IgD-negative memory B cell (primary cell): ENCODE data around the gene LIN54. TPM values are rescaled to one million over a fixed set of nuclear protein-coding genes. Genes with fewer than 3 reads are reported as not detected.

Experiments
- H3K27ac Mint-ChIP-seq, 3 donors: one replicate each; pipeline ENCODE4 v1.8.0; 2020 to 2022; ENCODE audit warnings: mild to moderate bottlenecking in 3 of 3, mixed read lengths in 3 of 3, moderate library complexity in 1 of 3
- H3K27me3 Mint-ChIP-seq: one replicate; pipeline ENCODE4 v1.8.0; 2021; ENCODE audit warnings: mixed read lengths
- H3K36me3 Mint-ChIP-seq: one replicate; pipeline ENCODE4 v1.8.0; 2020; ENCODE audit warnings: mild to moderate bottlenecking, mixed read lengths
- H3K4me1 Mint-ChIP-seq, 3 donors: one replicate each; pipeline ENCODE4 v1.8.0; 2020 to 2022; ENCODE audit warnings: mixed read lengths in 3 of 3, mild to moderate bottlenecking in 1 of 3
- H3K4me3 Mint-ChIP-seq, 4 donors: one replicate each; pipeline ENCODE4 v1.8.0; 2020 to 2022; ENCODE audit warnings: mild to moderate bottlenecking in 4 of 4, mixed read lengths in 4 of 4, moderate library complexity in 3 of 4
- H3K9me3 Mint-ChIP-seq, 3 donors: one replicate each; pipeline ENCODE4 v1.8.0; 2020 to 2021; ENCODE audit warnings: mixed read lengths in 3 of 3, mild to moderate bottlenecking in 1 of 3
- polyA plus RNA-seq: library from polyadenylated mRNA; unstranded; fragments of 300-500 nt; fragmentation: Illumina TruSeq; gene quantifications from one replicate; pipeline ENCODE4 v1.2.3, GENCODE V29; 2021

LIN54 gene
- polyA plus RNA-seq, 1 donor from 2014 or later: 7.7 TPM

DNA sequence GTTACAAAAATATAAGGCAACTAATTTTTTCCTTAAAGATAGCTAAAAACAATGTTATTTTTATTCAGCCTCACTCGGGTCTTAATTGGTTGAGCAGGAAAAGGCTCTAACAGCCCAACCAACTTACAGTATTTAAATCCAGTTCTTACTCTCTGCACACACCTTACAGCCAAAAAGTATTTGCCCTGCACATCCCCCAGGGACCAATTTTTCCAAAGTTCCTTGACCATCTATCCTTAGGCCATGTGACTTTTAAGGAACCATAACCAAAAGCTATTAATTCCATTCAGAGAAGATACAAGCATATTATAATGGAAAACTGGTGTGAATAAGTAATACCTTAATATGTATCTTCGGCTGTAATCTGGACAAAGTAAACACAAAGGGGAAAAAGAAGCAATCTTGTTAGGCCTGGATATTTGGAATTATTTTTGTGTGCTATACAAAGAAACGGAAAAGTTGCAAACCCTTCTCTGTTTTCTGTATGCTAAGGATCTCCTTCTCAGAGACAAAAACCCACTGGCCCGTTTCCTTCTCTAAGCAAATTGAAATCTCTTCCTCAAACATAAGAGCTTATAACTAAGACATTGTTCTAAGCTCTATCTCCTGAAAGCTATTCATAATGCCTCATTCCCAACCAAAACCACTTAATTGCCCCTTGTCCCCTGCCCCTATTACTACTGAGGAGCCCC is 111.1 kb downstream of the LIN54 start:
- no peak overlapping the region for H3K4me3 Mint-ChIP-seq
- H3K27me3 Mint-ChIP-seq: no peaks in the 10 kb centered on the region
- peaks cover 10 to 22% (median 14%) of the 10 kb centered on the region in 3 donors for H3K4me1 Mint-ChIP-seq
- H3K36me3 Mint-ChIP-seq: peaks cover 2% of the 10 kb centered on the region
- H3K27ac Mint-ChIP-seq: no peak overlapping the region
- H3K9me3 Mint-ChIP-seq: no peaks in the 10 kb centered on the region

DNA sequence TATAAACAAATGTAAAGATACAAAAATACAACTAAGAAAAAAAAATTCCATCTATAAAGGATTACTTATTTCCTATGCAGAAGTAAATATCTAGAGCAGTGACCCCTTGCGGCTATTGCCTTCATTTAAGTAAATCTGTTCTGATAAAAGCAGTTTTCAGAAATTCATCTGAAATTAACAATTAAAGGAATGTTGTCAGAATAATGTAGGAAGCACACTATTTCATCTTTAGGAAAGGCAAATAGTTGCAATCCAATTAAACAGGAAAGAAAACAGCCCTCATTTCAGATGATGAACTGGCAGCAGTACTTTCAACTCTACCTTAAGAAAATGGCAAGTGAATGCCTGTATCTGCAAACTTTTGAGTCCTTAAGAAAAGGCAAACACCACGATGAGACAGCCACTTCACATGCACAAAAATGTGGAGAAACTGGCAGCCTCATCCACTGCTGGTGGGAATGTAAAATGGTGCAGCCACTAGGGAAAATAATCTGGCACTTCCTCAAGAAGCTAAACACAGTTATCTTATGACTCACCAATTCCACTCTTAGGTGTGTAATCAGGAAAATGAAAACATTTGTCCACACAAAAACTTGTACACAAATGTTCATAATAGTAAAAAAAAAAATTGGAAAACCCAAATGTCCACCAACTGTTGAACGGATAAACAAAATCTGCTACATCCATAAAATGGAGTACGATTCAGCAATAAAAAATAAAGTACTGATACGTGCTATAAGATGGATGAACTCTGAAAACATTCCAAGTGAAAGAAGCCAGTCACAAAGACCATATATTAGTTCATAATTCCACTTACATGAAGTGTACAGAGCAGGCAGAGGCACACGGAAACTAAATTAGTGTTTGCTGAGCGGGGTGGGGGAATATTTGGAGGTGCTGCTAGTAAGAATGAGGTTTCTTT is 112.0 kb downstream of the LIN54 start:
- H3K4me3 Mint-ChIP-seq: peak overlapping the region in 1 of 4 donors; percentile 78
- H3K27ac Mint-ChIP-seq: peak overlapping the region in 1 of 3 donors; percentile 76
- peaks cover 10 to 22% (median 14%) of the 10 kb centered on the region in 3 donors for H3K4me1 Mint-ChIP-seq
- H3K9me3 Mint-ChIP-seq: no peaks in the 10 kb centered on the region
- H3K36me3 Mint-ChIP-seq: peaks cover 4% of the 10 kb centered on the region
- no peaks in the 10 kb centered on the region for H3K27me3 Mint-ChIP-seq

DNA sequence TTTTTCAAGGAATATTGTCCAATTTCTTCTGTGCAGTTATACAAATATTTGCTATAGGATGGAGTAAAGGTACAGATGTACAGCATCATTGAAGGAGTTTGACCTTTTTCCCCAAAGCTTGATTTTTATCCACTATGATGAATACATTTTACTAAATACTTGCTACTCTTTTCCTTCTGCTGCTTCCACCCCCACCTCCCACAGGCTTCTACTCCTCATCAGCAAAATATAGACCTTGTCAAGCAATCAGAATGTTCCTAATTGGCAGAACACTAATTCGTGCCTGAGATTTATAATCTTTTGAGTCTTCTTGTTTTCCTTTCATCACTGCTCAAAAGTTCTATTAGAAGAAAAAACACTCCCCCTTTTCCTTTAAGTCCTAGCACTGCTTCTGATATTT is 113.9 kb downstream of the LIN54 start:
- H3K4me3 Mint-ChIP-seq: no peak overlapping the region
- H3K36me3 Mint-ChIP-seq: peaks cover 4% of the 10 kb centered on the region
- H3K27me3 Mint-ChIP-seq: no peaks in the 10 kb centered on the region
- H3K27ac Mint-ChIP-seq: no peak overlapping the region
- peaks cover 17 to 28% (median 23%) of the 10 kb centered on the region in 3 donors for H3K4me1 Mint-ChIP-seq
- H3K9me3 Mint-ChIP-seq: no peaks in the 10 kb centered on the region

DNA sequence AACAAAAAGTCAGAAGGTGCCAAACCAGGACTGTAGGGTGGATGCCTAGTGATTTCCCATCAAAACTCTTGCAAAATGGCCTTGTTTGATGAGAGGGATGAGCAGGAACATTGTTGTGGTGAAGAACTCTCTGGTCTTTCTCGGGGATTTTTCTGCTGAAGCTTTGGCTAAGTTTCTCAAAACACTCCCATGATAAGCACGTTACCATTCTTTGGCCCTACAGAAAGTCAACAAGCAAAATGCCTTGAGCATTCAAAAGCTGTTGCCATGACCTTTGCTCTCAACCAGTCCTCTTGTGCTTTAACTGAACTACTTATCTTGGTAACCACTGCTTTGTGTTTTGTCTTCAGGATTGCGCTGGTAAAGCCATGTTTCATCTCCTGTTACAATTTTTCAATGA is 116.7 kb downstream of the LIN54 start:
- Mint-ChIP-seq H3K27me3 (no peaks in the 10 kb centered on the region), H3K4me1 (peaks cover 19 to 42% (median 35%) of the 10 kb centered on the region in 3 donors), H3K36me3 (peaks cover 4% of the 10 kb centered on the region), H3K9me3 (no peaks in the 10 kb centered on the region), H3K4me3 (peak overlapping the region in 1 of 4 donors; percentile 74), H3K27ac (peak overlapping the region in 2 of 3 donors; percentile 17 to 87)

GRCh38 chr4:82892467-82892802 is 118.2 kb downstream of the LIN54 start:
- Mint-ChIP-seq H3K9me3 (no peaks in the 10 kb centered on the region), H3K27me3 (no peaks in the 10 kb centered on the region), H3K4me1 (peaks cover 14 to 34% (median 27%) of the 10 kb centered on the region in 3 donors), H3K36me3 (peaks cover 4% of the 10 kb centered on the region), H3K27ac (peak overlapping the region; percentile 95 to 98 (median 97)), H3K4me3 (peak overlapping the region; percentile 23 to 99 (median 94))

GRCh38 chr4:82891707-82892466 is 118.7 kb downstream of the LIN54 start:
- Mint-ChIP-seq H3K4me3 (peak overlapping the region; percentile 92 to 99 (median 96)), H3K27me3 (no peaks in the 10 kb centered on the region), H3K27ac (peak overlapping the region; percentile 95 to 98 (median 97)), H3K9me3 (no peaks in the 10 kb centered on the region), H3K36me3 (peaks cover 6% of the 10 kb centered on the region), H3K4me1 (peaks cover 13 to 31% (median 29%) of the 10 kb centered on the region in 3 donors)

DNA sequence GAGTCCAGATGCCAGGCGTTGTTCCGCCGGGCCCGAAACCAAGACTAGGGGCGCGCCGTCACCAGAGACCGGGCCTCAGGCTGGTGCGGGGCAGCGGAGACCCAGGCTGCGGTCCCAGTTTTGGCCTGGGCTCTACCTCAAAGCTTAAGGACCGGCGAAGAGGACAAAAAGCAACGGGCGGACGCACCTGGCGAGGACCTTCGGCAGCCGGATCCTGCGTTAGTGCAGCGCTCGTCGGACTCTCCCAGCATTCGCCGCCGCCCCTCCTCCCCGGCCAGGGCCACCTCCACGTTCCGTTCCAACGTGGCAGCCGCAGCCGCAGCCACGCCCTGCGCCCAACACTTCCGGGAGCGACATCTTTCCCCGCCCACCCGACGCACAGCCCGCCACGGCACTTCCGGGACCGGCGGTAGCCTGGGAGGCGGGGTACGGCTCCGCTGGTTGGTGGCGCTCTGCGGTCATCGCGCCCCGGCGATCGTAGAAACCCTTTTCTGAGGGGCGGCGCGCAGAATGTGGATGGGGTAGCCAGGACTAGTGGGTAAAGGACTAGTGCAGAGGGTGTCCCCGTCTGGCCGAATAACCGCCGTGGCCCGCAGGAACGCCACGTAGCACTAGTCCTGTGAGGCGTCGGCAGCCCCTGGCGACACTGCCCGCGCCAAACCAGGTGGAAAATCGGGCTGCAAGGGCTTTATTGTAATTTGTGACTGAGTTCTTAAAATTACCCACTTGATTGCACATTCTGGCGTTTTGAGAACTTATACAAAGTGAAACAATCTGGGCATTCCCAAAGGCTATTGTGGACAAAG is 119.5 kb downstream of the LIN54 start, which contains the start of gene SEC31A:
Gene SEC31A (minus strand): TSS at position 253 of the 806 bp plus-strand sequence. CDS start 9,217 bp downstream, outside the sequence.
- Mint-ChIP-seq H3K9me3 (no peaks in the 10 kb centered on the region), H3K36me3 (peaks cover 6% of the 10 kb centered on the region), H3K27me3 (no peaks in the 10 kb centered on the region), H3K27ac (peak within 1 kb of the TSS; percentile 95 to 98 (median 97)), H3K4me1 (peaks cover 11 to 33% (median 25%) of the 10 kb centered on the region in 3 donors), H3K4me3 (peak within 1 kb of the TSS; percentile 92 to 99 (median 96))

GRCh38 chr4:82890528-82890900 is 120.1 kb downstream of the LIN54 start:
- Mint-ChIP-seq H3K36me3 (peaks cover 6% of the 10 kb centered on the region), H3K4me1 (peaks cover 16 to 37% (median 28%) of the 10 kb centered on the region in 3 donors), H3K27ac (peak overlapping the region; percentile 95 to 98 (median 97))

GRCh38 chr4:82889287-82889686 is 121.3 kb downstream of the LIN54 start:
- Mint-ChIP-seq H3K4me3 (peak overlapping the region; percentile 92 to 99 (median 96)), H3K4me1 (peaks cover 18 to 43% (median 32%) of the 10 kb centered on the region in 3 donors), H3K36me3 (peaks cover 3% of the 10 kb centered on the region), H3K9me3 (no peaks in the 10 kb centered on the region), H3K27ac (peak overlapping the region in 1 of 3 donors; percentile 97), H3K27me3 (no peaks in the 10 kb centered on the region)

More at GRCh38 chr4:82890528-82890900, 120.1 kb downstream of the LIN54 start:
- H3K9me3 Mint-ChIP-seq: no peaks in the 10 kb centered on the region
- H3K4me3 Mint-ChIP-seq: peak overlapping the region; percentile 92 to 99 (median 96)
- no peaks in the 10 kb centered on the region for H3K27me3 Mint-ChIP-seq

- Mint-ChIP-seq H3K9me3 (no peaks in the 10 kb centered on the region), H3K4me1 (peaks cover 11 to 35% (median 25%) of the 10 kb centered on the region in 3 donors), H3K27me3 (no peaks in the 10 kb centered on the region), H3K36me3 (peaks cover 3% of the 10 kb centered on the region), H3K27ac (no peak overlapping the region), H3K4me3 (no peak overlapping the region)
Measured at GRCh38 chr4:82886147-82886942, 124.3 kb downstream of the LIN54 start.

DNA sequence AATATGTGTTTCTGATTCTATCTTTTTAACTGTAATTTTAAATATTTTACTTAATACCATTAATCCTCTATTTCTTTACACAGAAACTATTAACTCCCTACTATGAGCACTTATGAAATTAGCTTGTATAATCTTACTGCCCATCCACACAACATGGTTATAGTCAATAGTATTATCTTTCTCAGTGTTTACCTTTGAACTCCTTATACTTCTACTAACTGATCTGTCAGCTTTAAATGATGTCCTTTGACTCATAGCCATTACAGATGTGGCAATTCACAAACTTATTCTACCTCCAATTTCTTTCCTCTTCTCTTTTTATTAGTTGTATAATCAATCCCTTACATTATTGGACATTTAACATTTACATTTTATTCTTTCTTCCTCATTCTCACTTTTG is 125.2 kb downstream of the LIN54 start:
- Mint-ChIP-seq H3K27ac (no peak overlapping the region), H3K4me1 (peaks cover 11 to 29% (median 26%) of the 10 kb centered on the region in 3 donors), H3K27me3 (no peaks in the 10 kb centered on the region), H3K9me3 (no peaks in the 10 kb centered on the region), H3K36me3 (peaks cover 3% of the 10 kb centered on the region), H3K4me3 (peak overlapping the region in 1 of 4 donors; percentile 38)
